Measurements from ENCODE around the gene SPEN. TPM values are rescaled to one million over a fixed set of nuclear protein-coding genes. Genes with fewer than 3 reads are reported as not detected.
A peak's percentile ranks its signal among the peaks of the same experiment; 100 is the strongest.

Gene SPEN
- total and polyA plus RNA-seq, 11 donors, result 11.0 to 41.5 (median 21.8) TPM

- H3K27me3 ChIP-seq, result no peaks in the 10 kb centered on the region
- H3K36me3 ChIP-seq, result peaks cover 0 to 5% (median 0%) of the 10 kb centered on the region in 9 donors
- WGBS, 4 donors, result 24 to 33% (median 31%) methylated on average over 6 of the region's 6 CpGs
- TF ChIP-seq CTCF (IDR thresholded peaks at IDR 0.05), result no peak
- no peak for TF ChIP-seq POLR2A (IDR thresholded peaks at IDR 0.05)
- peaks cover 13 to 66% (median 50%) of the 10 kb centered on the region in 12 donors for H3K4me1 ChIP-seq
- H3K9me3 ChIP-seq, result no peaks in the 10 kb centered on the region
- intact Hi-C loops (cut with DNase I), result loop anchor here in 2 of 10 donors (5.0 kb wide), 1 partner anchor 35 kb away; no protein-coding TSS in a partner anchor
- ATAC-seq (no peak), DNase-seq (no peak)
- H3K27ac ChIP-seq, result peak overlapping the region in 8 of 12 donors; percentile 17 to 99 (median 94)
- H3K4me3 ChIP-seq, result peak overlapping the region in 2 of 12 donors; percentile 2 to 13
Measured at GRCh38 chr1:15852036-15852827, 4.7 kb downstream of the SPEN start.

- intact Hi-C loops (cut with DNase I), result loop anchor here in 2 of 10 donors (5.0 kb wide), 1 partner anchor 34 kb away; no protein-coding TSS in a partner anchor
- no peak for DNase-seq
Measured at GRCh38 chr1:15852828-15853302, 5.4 kb downstream of the SPEN start.

GRCh38 chr1:15856888-15857287, 9.4 kb downstream of the SPEN start:
- peaks cover 5 to 64% (median 45%) of the 10 kb centered on the region in 12 donors for H3K4me1 ChIP-seq
- H3K4me3 ChIP-seq, result no peak overlapping the region
- TF ChIP-seq CTCF (IDR thresholded peaks at IDR 0.05) (no peak), POLR2A (IDR thresholded peaks at IDR 0.05) (no peak)
- H3K9me3 ChIP-seq, result no peaks in the 10 kb centered on the region
- intact Hi-C loops (cut with DNase I), result loop anchor here in 1 of 10 donors (2.0 kb wide), 1 partner anchor 24 kb away; no protein-coding TSS in a partner anchor
- DNase-seq (no peak), ATAC-seq (no peak)
- WGBS, 4 donors, result 86 to 93% (median 91%) methylated on average over 5 of the region's 5 CpGs
- no peaks in the 10 kb centered on the region for H3K27me3 ChIP-seq
- H3K36me3 ChIP-seq, result peaks cover 0 to 5% (median 0%) of the 10 kb centered on the region in 9 donors
- no peak overlapping the region for H3K27ac ChIP-seq

More at GRCh38 chr1:15852828-15853302, 5.4 kb downstream of the SPEN start:
- TF ChIP-seq POLR2A (IDR thresholded peaks at IDR 0.05) (no peak), CTCF (IDR thresholded peaks at IDR 0.05) (no peak)
- peaks cover 13 to 72% (median 53%) of the 10 kb centered on the region in 12 donors for H3K4me1 ChIP-seq
- H3K36me3 ChIP-seq, result peaks cover 0 to 5% (median 0%) of the 10 kb centered on the region in 9 donors
- 89 to 92% (median 91%) methylated on average over 3 of the region's 3 CpGs for WGBS, 4 donors
- H3K9me3 ChIP-seq, result no peaks in the 10 kb centered on the region
- no peak for ATAC-seq
- H3K4me3 ChIP-seq, result no peak overlapping the region
- H3K27ac ChIP-seq, result peak overlapping the region in 2 of 12 donors; percentile 0 to 95
- no peaks in the 10 kb centered on the region for H3K27me3 ChIP-seq

GRCh38 chr1:15858069-15858670, 10.7 kb downstream of the SPEN start:
- Histone ChIP-seq H3K36me3 (peaks cover 0 to 5% (median 0%) of the 10 kb centered on the region in 9 donors), H3K4me3 (no peak overlapping the region), H3K27ac (no peak overlapping the region), H3K9me3 (no peaks in the 10 kb centered on the region), H3K4me1 (peaks cover 0 to 64% (median 37%) of the 10 kb centered on the region in 12 donors), H3K27me3 (no peaks in the 10 kb centered on the region)
- ATAC-seq, result no peak
- TF ChIP-seq POLR2A (IDR thresholded peaks at IDR 0.05) (no peak), CTCF (IDR thresholded peaks at IDR 0.05) (no peak)
- no peak for DNase-seq
- intact Hi-C loops (cut with DNase I), result no loop called here
- 85 to 92% (median 87%) methylated on average over 6 of the region's 6 CpGs for WGBS, 4 donors
